Osteocyte (in vitro differentiated cells): ENCODE measurements around the gene CDCA8. TPM values are rescaled to one million over a fixed set of nuclear protein-coding genes. Genes with fewer than 3 reads are reported as not detected.

ENCODE experiments used
- DNase-seq: peaks from one replicate; pipeline ENCODE4 v3.0.0; 2021; ENCODE audit warnings: mixed read lengths; ENCODE audit not compliant: unreplicated experiment; ENCODE audit errors: extremely low spot score
- H3K27ac Mint-ChIP-seq: one replicate; pipeline ENCODE4 v1.8.0; 2021; ENCODE audit warnings: mild to moderate bottlenecking, mixed read lengths; ENCODE audit not compliant: unreplicated experiment
- H3K27me3 Mint-ChIP-seq: one replicate; pipeline ENCODE4 v1.8.0; 2021; ENCODE audit warnings: mixed read lengths; ENCODE audit not compliant: unreplicated experiment
- H3K36me3 Mint-ChIP-seq: one replicate; pipeline ENCODE4 v1.8.0; 2021; ENCODE audit warnings: mixed read lengths; ENCODE audit not compliant: unreplicated experiment
- H3K4me1 Mint-ChIP-seq: one replicate; pipeline ENCODE4 v1.8.0; 2021; ENCODE audit warnings: mixed read lengths; ENCODE audit not compliant: unreplicated experiment
- H3K4me3 Mint-ChIP-seq: one replicate; pipeline ENCODE4 v1.8.0; 2021; ENCODE audit warnings: mild to moderate bottlenecking, moderate library complexity, mixed read lengths; ENCODE audit not compliant: unreplicated experiment
- H3K9me3 Mint-ChIP-seq: one replicate; pipeline ENCODE4 v1.8.0; 2021; ENCODE audit warnings: mixed read lengths; ENCODE audit not compliant: unreplicated experiment
- total RNA-seq: library from RNA; stranded (reverse); gene quantifications from 2 replicates; pipeline ENCODE4 v1.2.1, GENCODE V29; 2021
- TF ChIP-seq, protein P1 (sequence below): fragments of 200-600 bp; sonication (generic); IDR thresholded peaks from 2 replicates; pipeline ENCODE4 v1.5.0; 2021; ENCODE audit warnings: antibody characterized with exemption, mild to moderate bottlenecking, moderate library complexity

The CDCA8 gene
- total RNA-seq, 1 donor from 2014 or later: 7.6 TPM

DNA sequence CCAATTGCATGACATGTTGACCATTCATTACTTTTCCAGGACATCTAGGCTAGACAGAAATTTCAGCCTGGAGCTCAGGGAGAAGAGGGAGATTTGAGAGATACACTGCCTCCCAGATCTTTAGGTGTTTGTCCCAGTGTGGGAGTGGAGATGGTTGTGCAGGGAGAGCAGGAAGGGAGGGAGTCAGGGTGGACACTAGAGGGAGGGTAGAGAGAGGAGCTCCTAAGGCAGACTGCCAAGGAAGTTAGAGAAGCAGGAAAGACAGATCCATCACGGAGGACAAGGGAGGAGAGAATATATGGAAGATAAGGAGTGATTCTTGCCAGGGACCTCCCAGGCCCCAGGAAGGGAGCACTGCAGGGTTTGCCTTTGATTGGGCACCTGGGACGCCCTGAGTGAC lies 8.7 kb downstream of the CDCA8 start:
- TF ChIP-seq, protein P1, sequence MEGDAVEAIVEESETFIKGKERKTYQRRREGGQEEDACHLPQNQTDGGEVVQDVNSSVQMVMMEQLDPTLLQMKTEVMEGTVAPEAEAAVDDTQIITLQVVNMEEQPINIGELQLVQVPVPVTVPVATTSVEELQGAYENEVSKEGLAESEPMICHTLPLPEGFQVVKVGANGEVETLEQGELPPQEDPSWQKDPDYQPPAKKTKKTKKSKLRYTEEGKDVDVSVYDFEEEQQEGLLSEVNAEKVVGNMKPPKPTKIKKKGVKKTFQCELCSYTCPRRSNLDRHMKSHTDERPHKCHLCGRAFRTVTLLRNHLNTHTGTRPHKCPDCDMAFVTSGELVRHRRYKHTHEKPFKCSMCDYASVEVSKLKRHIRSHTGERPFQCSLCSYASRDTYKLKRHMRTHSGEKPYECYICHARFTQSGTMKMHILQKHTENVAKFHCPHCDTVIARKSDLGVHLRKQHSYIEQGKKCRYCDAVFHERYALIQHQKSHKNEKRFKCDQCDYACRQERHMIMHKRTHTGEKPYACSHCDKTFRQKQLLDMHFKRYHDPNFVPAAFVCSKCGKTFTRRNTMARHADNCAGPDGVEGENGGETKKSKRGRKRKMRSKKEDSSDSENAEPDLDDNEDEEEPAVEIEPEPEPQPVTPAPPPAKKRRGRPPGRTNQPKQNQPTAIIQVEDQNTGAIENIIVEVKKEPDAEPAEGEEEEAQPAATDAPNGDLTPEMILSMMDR: no peak
- DNase-seq: no peak
- H3K27ac Mint-ChIP-seq: no peak overlapping the region
- H3K36me3 Mint-ChIP-seq: peaks cover 11% of the 10 kb centered on the region
- H3K4me3 Mint-ChIP-seq: no peak overlapping the region
- no peaks in the 10 kb centered on the region for H3K4me1 Mint-ChIP-seq
- H3K9me3 Mint-ChIP-seq: no peaks in the 10 kb centered on the region
- H3K27me3 Mint-ChIP-seq: no peaks in the 10 kb centered on the region

DNA sequence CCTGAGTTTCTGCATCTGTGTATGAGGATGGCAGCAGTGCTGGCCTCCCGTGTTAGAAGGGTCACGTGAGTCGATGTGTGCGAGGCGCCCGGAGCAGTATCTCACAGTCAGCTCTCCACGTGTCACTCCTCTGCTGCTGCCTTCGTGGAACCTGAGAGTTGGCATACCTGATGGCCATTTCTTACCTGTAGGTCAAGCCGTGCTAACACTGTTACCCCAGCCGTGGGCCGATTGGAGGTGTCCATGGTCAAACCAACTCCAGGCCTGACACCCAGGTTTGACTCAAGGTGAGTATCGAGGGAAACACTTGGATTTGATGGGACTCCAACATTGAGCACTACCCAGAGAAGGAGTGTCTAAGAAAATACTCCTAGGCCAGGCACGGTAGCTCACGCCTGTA lies 10.7 kb downstream of the CDCA8 start:
- Mint-ChIP-seq H3K4me3 (no peak overlapping the region), H3K27me3 (no peaks in the 10 kb centered on the region), H3K27ac (no peak overlapping the region), H3K36me3 (peaks cover 12% of the 10 kb centered on the region), H3K4me1 (no peaks in the 10 kb centered on the region), H3K9me3 (no peaks in the 10 kb centered on the region)
- no peak for DNase-seq
- TF ChIP-seq, protein P1: no peak

DNA sequence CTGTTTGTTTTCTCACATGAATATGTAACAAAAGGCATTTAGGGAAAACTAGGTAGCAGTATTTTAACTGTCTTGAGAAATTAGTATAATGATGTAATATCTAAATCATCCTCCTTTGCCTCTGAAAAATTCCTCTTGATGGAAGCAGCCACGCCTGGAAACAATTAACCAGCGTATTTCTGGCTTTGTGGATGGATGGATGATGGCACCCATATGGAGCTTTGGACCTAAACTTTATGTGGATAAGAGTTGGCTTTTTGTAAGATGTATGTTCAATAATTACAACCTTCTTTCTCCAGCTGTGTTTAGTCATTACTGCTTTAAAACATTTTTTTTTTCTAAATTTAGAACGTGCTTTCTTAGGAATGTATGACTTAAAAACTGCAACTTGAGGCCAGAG lies 12.7 kb downstream of the CDCA8 start:
- H3K4me3 Mint-ChIP-seq: no peak overlapping the region
- H3K9me3 Mint-ChIP-seq: no peaks in the 10 kb centered on the region
- H3K27ac Mint-ChIP-seq: no peak overlapping the region
- no peaks in the 10 kb centered on the region for H3K4me1 Mint-ChIP-seq
- no peak for DNase-seq
- H3K27me3 Mint-ChIP-seq: no peaks in the 10 kb centered on the region
- TF ChIP-seq, protein P1: no peak
- peaks cover 17% of the 10 kb centered on the region for H3K36me3 Mint-ChIP-seq

DNA sequence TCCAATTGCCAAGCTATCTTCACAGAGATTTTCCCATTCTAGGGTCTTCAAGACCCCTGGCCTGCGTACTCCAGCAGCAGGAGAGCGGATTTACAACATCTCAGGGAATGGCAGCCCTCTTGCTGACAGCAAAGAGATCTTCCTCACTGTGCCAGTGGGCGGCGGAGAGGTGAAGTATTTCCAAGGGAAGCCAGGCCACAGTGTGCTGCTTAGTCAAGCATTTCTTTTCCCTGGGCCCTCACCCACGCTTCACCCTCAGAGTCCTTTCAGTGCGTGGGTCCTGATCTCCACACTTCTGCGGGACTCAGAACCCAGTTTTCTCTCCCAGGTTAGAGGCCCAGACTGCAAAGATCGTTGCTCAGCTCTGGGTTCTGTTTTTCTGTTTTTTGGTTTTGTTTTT lies 13.1 kb downstream of the CDCA8 start:
- H3K4me1 Mint-ChIP-seq: no peaks in the 10 kb centered on the region
- TF ChIP-seq, protein P1: no peak
- no peaks in the 10 kb centered on the region for H3K9me3 Mint-ChIP-seq
- no peak for DNase-seq
- no peaks in the 10 kb centered on the region for H3K27me3 Mint-ChIP-seq
- H3K4me3 Mint-ChIP-seq: no peak overlapping the region
- no peak overlapping the region for H3K27ac Mint-ChIP-seq
- peaks cover 17% of the 10 kb centered on the region for H3K36me3 Mint-ChIP-seq

DNA sequence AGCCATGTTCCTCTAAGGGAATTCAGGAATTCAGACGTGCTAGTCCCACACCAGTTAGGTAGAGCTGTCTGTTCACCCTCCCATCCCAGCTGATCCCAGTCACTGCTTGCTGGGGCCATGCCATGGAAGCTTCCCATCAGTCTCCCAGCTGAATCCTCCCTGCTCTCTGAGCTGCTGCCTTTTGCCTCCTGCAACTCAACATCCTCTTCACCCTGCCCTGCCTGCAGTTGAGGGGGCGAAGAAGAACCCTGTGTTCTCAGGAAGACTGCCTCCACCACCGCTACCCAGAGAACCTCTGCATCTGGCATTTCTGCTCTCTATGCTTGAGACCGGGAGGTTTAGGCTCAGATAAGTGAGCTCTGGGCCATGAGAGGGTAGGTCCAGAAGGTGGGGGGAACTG lies 16.2 kb downstream of the CDCA8 start:
- Mint-ChIP-seq H3K4me3 (no peak overlapping the region), H3K9me3 (no peaks in the 10 kb centered on the region), H3K36me3 (peaks cover 12% of the 10 kb centered on the region), H3K27ac (no peak overlapping the region), H3K4me1 (no peaks in the 10 kb centered on the region), H3K27me3 (no peaks in the 10 kb centered on the region)
- DNase-seq: no peak
- TF ChIP-seq, protein P1: no peak
